HepG2 (cell line): ENCODE results near the gene PRKAR1B. TPM values are rescaled to one million over a fixed set of nuclear protein-coding genes. Genes with fewer than 3 reads are reported as not detected.
A peak's percentile ranks its signal among the peaks of the same experiment; 100 is the strongest.

ENCODE experiments used
- AHDC1 ChIP-seq: sonication (generic); formaldehyde crosslinking; IDR thresholded peaks from 2 replicates; pipeline ENCODE4 v1.5.1; 2020; ENCODE audit warnings: mild to moderate bottlenecking, missing genetic modification reagents, borderline replicate concordance
- CHD2 ChIP-seq: IDR thresholded peaks from 2 replicates; pipeline ENCODE4 v1.6.1; 2011; ENCODE audit warnings: low read depth, low read length, improper control_type of control experiment
- ELF3 ChIP-seq: IDR thresholded peaks from 2 replicates; pipeline ENCODE4 v1.6.1; 2016; ENCODE audit warnings: missing genetic modification reagents, missing compliant biosample characterization
- ONECUT2 ChIP-seq: sonication (generic); formaldehyde crosslinking; IDR thresholded peaks from 2 replicates; pipeline ENCODE4 v1.4.0; 2020; ENCODE audit warnings: missing genetic modification reagents
- TEF ChIP-seq: sonication (generic); formaldehyde crosslinking; IDR thresholded peaks from 2 replicates; pipeline ENCODE4 v1.5.0; 2020; ENCODE audit warnings: missing genetic modification reagents
- TFAP4 ChIP-seq: sonication (generic); IDR thresholded peaks from 2 replicates; pipeline ENCODE4 v1.6.1; 2016; ENCODE audit warnings: low read depth, borderline replicate concordance
- ZEB1 ChIP-seq: IDR thresholded peaks from 2 replicates; pipeline ENCODE4 v1.6.1; 2012; ENCODE audit warnings: mild to moderate bottlenecking, low read depth, inconsistent platforms; ENCODE audit not compliant: insufficient replicate concordance
- ZMAT3 ChIP-seq: sonication (generic); formaldehyde crosslinking; conservative IDR thresholded peaks from 2 replicates; pipeline ENCODE4 v1.7.0; 2021; ENCODE audit warnings: missing genetic modification reagents
- ZNF235 ChIP-seq: sonication (generic); formaldehyde crosslinking; IDR thresholded peaks from 2 replicates; pipeline ENCODE4 v1.8.1; 2023; ENCODE audit warnings: mild to moderate bottlenecking, missing genetic modification reagents, borderline replicate concordance
- ZNF264 ChIP-seq: sonication (generic); formaldehyde crosslinking; IDR thresholded peaks from 2 replicates; pipeline ENCODE4 v1.4.0; 2020; ENCODE audit warnings: missing genetic modification reagents
- ZNF318 ChIP-seq: sonication (generic); formaldehyde crosslinking; IDR thresholded peaks from 2 replicates; pipeline ENCODE4 v1.4.0; 2020; ENCODE audit warnings: mild to moderate bottlenecking, missing genetic modification reagents
- ZNF44 ChIP-seq: sonication (generic); formaldehyde crosslinking; IDR thresholded peaks from 2 replicates; pipeline ENCODE4 v1.5.1; 2020; ENCODE audit warnings: mild to moderate bottlenecking, missing genetic modification reagents
- ZNF567 ChIP-seq: sonication (generic); formaldehyde crosslinking; IDR thresholded peaks from 2 replicates; pipeline ENCODE4 v1.8.1; 2023; ENCODE audit warnings: mild to moderate bottlenecking, missing genetic modification reagents, borderline replicate concordance
- ZNF672 ChIP-seq: sonication (generic); formaldehyde crosslinking; IDR thresholded peaks from 2 replicates; pipeline ENCODE4 v1.8.1; 2022; ENCODE audit warnings: missing genetic modification reagents
- ZNF792 ChIP-seq: IDR thresholded peaks from 2 replicates; pipeline ENCODE4 v1.6.1; 2016
- polyA plus RNA-seq, 8 experiments: library from polyadenylated mRNA; depleted of rRNA in 3 of 8; stranded (reverse) in 7 of 8; unstranded in 1 of 8; fragments of >200 nt; fragmentation: Illumina TruSeq in 4 of 8; extraction: Trizol in 4 of 8; gene quantifications; 2 replicates each; pipeline versions ENCODE4 v1.2.1 to v1.2.3, GENCODE V29; 2011 to 2016; ENCODE audit warnings: low read depth in 4 of 8, missing spikeins in 1 of 8, mixed read lengths in 1 of 8; ENCODE audit not compliant: insufficient read depth in 1 of 8
- total RNA-seq, 5 experiments: library from RNA; depleted of rRNA; stranded (reverse); fragments of >200 nt; fragmentation: Illumina TruSeq; extraction: Trizol; gene quantifications; 2 replicates each; pipeline ENCODE4 v1.2.3, GENCODE V29; 2016; ENCODE audit warnings: low read depth in 1 of 5

The PRKAR1B gene
- total and polyA plus RNA-seq, 2 of the 13 experiments (the other 11 are each of a cell fraction or from before 2014, with no cell fraction given), result 7.9 to 28.2 TPM

DNA sequence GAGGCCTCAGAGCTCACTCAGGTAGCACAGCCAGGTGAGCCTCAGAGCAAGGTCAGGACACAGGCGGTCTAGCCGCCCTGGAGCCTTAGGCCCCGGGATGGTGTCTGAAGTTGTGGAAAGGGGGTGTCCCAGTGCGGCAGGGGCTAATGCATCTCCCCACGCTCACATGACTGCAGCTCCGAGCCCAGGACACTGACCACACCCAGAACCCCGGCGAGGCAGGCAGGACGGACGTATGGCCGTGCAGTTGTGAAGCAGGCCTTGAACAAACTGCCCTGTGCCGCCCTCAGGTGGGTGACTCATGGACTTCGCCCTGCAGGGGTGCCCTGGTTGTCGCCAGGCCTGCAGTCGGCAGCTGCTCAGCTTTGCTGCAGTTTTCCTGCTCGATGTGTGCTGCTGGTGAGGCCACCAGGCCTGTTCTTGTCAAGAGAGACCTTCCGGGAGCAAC, 5.0 kb upstream of the PRKAR1B start (continued):
- TF ChIP-seq ZNF318 (CRISPR knock-in tag), result no peak
- peak; percentile 86; the same call in 1 of the 2 replicates for TF ChIP-seq ELF3 (CRISPR knock-in tag)
- TF ChIP-seq ZNF264 (CRISPR knock-in tag), result peak; percentile 88; the same call in 1 of the 2 replicates
- TF ChIP-seq CHD2, result no peak
- peak; percentile 65; the same call in 1 of the 2 replicates for TF ChIP-seq TFAP4
- no peak for TF ChIP-seq ONECUT2 (CRISPR knock-in tag)
- TF ChIP-seq ZEB1, result no peak
- peak; percentile 99 for TF ChIP-seq ZNF44 (CRISPR knock-in tag)
- no peak for TF ChIP-seq ZNF672 (CRISPR knock-in tag)
- TF ChIP-seq ZNF792 (CRISPR knock-in tag), result peak; percentile 68; the same call in 1 of the 2 replicates
- TF ChIP-seq ZMAT3 (CRISPR knock-in tag), result no peak
- no peak for TF ChIP-seq AHDC1 (CRISPR knock-in tag)
- no peak for TF ChIP-seq ZNF235 (CRISPR knock-in tag)
- TF ChIP-seq ZNF567 (CRISPR knock-in tag), result no peak
- TF ChIP-seq TEF (CRISPR knock-in tag), result no peak
